ENCODE data around the gene SLX4IP. TPM values are rescaled to one million over a fixed set of nuclear protein-coding genes. Genes with fewer than 3 reads are reported as not detected.

The SLX4IP gene
- total and polyA plus RNA-seq, 2 donors (not counting 3 experiments of a cell fraction or from before 2014, with no cell fraction given): 1.9 to 4.5 TPM

DNA sequence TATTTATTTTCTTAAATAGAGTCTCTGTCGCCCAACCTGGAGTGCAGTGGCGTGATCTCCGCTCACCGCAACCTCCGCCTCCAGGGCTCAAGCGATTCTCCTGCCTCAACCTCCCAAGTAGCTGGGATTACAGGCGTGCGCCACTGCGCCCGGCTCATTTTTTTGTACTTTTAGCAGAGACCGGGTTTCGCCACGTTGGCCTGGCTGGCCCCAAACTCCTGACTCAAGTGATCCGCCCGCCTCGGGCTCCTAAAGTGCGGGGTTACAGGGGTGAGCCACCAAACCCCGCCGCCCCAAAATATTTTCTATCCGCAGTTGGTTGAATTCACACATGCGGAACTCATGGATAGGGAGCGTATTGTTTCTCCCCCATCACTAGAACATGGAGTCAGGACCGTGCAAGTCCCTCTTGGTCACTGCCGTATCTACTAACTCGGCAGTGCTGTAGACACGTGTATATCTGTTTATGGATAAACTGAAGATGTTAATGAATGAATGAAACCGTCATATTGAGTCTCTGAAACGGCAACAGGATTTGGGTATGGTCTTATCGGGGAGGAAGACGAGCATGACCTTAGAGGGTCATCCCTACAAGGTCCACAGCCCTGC is 2.0 kb upstream of the SLX4IP start:
- H3K79me2 ChIP-seq (ENCODE audit: control insufficient read depth, insufficient read depth, low read length): peaks cover 49% of the 10 kb centered on the region
- intact Hi-C loops (cut with micrococcal nuclease): loop anchor here (5.0 to 10.0 kb wide), 3 partner anchors 356 to 1112 kb away; no protein-coding TSS in a partner anchor

More for the DNA sequence above, 2.0 kb upstream of the SLX4IP start:
- Histone ChIP-seq H3K27ac (ENCODE audit: insufficient read depth, low read depth, low read length) (peak overlapping the region; percentile 97), H3K4me2 (ENCODE audit: insufficient read depth, low read length) (peak overlapping the region; percentile 91), H3K9me1 (replicated peaks; ENCODE audit: control insufficient read depth, extremely low read depth, insufficient read depth, low read length) (no peaks in the 10 kb centered on the region), H3K9me3 (replicated peaks; ENCODE audit: control insufficient read depth, insufficient read depth, low read length) (no peaks in the 10 kb centered on the region), H3K4me1 (ENCODE audit: control insufficient read depth, extremely low read depth, insufficient read depth, low read length) (peaks cover 15% of the 10 kb centered on the region), H3K4me3 (replicated peaks in 1 of 3; ENCODE audit: insufficient read depth in 1 of 3, low read depth in 1 of 3, low read length in 3 of 3) (peak overlapping the region; percentile 96 to 99 (median 97)), H3K27me3 (ENCODE audit: control insufficient read depth in 2 of 2, insufficient read depth in 2 of 2, low read length in 2 of 2) (no peaks in the 10 kb centered on the region), H3K9ac (replicated peaks; ENCODE audit: extremely low read depth, insufficient read depth, low read length) (peak overlapping the region; percentile 93), H2AFZ (ENCODE audit: low read depth, low read length) (peak overlapping the region; percentile 10), H4K20me1 (replicated peaks; ENCODE audit: control insufficient read depth, extremely low read depth, insufficient read depth, low read length) (no peaks in the 10 kb centered on the region), H3K36me3 (ENCODE audit: control insufficient read depth in 2 of 2, extremely low read depth in 1 of 2, insufficient read depth in 2 of 2, low read length in 2 of 2) (no peaks in the 10 kb centered on the region)
- dilution Hi-C loops (cut with MboI; ENCODE audit: extremely low pct_ligation_motif_present, low sequenced_read_pairs): no loop called here
- no peak for TF ChIP-seq POLR2AphosphoS5 (IDR thresholded peaks at IDR 0.05; ENCODE audit: insufficient read depth, low read depth, low read length)
- no peak for TF ChIP-seq MAX (IDR thresholded peaks at IDR 0.05; ENCODE audit: insufficient read depth, insufficient read length)
- TF ChIP-seq, protein P1, sequence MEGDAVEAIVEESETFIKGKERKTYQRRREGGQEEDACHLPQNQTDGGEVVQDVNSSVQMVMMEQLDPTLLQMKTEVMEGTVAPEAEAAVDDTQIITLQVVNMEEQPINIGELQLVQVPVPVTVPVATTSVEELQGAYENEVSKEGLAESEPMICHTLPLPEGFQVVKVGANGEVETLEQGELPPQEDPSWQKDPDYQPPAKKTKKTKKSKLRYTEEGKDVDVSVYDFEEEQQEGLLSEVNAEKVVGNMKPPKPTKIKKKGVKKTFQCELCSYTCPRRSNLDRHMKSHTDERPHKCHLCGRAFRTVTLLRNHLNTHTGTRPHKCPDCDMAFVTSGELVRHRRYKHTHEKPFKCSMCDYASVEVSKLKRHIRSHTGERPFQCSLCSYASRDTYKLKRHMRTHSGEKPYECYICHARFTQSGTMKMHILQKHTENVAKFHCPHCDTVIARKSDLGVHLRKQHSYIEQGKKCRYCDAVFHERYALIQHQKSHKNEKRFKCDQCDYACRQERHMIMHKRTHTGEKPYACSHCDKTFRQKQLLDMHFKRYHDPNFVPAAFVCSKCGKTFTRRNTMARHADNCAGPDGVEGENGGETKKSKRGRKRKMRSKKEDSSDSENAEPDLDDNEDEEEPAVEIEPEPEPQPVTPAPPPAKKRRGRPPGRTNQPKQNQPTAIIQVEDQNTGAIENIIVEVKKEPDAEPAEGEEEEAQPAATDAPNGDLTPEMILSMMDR (IDR thresholded peaks at IDR 0.05; ENCODE audit: extremely low read depth in 1 of 2, insufficient read depth in 1 of 2, low read depth in 1 of 2, low read length in 2 of 2): no peak
- no peak for TF ChIP-seq MYC (IDR thresholded peaks at IDR 0.05; ENCODE audit: low read depth, low read length)
- no peak for TF ChIP-seq POLR2A (IDR thresholded peaks at IDR 0.05; ENCODE audit: low read depth, low read length)
- no peak for TF ChIP-seq EZH2 (IDR thresholded peaks at IDR 0.05; ENCODE audit: borderline replicate concordance, low read depth, low read length, severe bottlenecking)
- TF ChIP-seq FOS (IDR thresholded peaks at IDR 0.05; ENCODE audit: borderline replicate concordance, insufficient read depth, low read length): no peak
- TF ChIP-seq JUN (IDR thresholded peaks at IDR 0.05; ENCODE audit: borderline replicate concordance, insufficient read depth, insufficient read length, low read depth): no peak
- TF ChIP-seq GATA2 (IDR thresholded peaks at IDR 0.05; ENCODE audit: insufficient read depth, insufficient read length, low read depth, low read length): no peak
- BruUV-seq (replicated peaks): no TSS peak
- ChIA-PET CTCF (interaction anchor here (1.0 to 2.6 kb wide), 6 partner anchors 8 to 816 kb away, joined by 3 to 16 read pairs (median 4); no protein-coding TSS in a partner anchor), POLR2A (interaction anchor here (0.9 to 1.9 kb wide), 2 partner anchors 82 to 214 kb away, joined by 5 to 10 read pairs; partner anchors contain the start of gene SNAP25)
- DNase-seq (ENCODE audit: low read depth, low spot score) (peak; percentile 50), FAIRE-seq (no peak)
